Measurements from ENCODE around the gene EIPR1. TPM values are rescaled to one million over a fixed set of nuclear protein-coding genes. Genes with fewer than 3 reads are reported as not detected.

EIPR1 gene
- total and polyA plus RNA-seq, 8 donors = 4.3 to 12.5 (median 6.4) TPM

GRCh38 chr2:3189076-3189591 lies 188.5 kb downstream of the EIPR1 start:
- 89 to 90% methylated on average over 26 of the region's 26 CpGs for WGBS, 2 donors
- Histone ChIP-seq H3K36me3 (peaks cover 0 to 17% (median 0%) of the 10 kb centered on the region in 3 donors), H3K27ac (no peak overlapping the region), H3K27me3 (no peaks in the 10 kb centered on the region), H3K9me3 (no peaks in the 10 kb centered on the region), H3K4me3 (no peak overlapping the region), H3K4me1 (no peaks in the 10 kb centered on the region)
- TF ChIP-seq, protein P1, sequence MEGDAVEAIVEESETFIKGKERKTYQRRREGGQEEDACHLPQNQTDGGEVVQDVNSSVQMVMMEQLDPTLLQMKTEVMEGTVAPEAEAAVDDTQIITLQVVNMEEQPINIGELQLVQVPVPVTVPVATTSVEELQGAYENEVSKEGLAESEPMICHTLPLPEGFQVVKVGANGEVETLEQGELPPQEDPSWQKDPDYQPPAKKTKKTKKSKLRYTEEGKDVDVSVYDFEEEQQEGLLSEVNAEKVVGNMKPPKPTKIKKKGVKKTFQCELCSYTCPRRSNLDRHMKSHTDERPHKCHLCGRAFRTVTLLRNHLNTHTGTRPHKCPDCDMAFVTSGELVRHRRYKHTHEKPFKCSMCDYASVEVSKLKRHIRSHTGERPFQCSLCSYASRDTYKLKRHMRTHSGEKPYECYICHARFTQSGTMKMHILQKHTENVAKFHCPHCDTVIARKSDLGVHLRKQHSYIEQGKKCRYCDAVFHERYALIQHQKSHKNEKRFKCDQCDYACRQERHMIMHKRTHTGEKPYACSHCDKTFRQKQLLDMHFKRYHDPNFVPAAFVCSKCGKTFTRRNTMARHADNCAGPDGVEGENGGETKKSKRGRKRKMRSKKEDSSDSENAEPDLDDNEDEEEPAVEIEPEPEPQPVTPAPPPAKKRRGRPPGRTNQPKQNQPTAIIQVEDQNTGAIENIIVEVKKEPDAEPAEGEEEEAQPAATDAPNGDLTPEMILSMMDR (IDR thresholded peaks at IDR 0.05) = no peak
- intact Hi-C loops (cut with DNase I) = no loop called here
- no peak for ATAC-seq
- DNase-seq = peak in 1 of 6 donors; percentile 16
- FAIRE-seq = no peak

DNA sequence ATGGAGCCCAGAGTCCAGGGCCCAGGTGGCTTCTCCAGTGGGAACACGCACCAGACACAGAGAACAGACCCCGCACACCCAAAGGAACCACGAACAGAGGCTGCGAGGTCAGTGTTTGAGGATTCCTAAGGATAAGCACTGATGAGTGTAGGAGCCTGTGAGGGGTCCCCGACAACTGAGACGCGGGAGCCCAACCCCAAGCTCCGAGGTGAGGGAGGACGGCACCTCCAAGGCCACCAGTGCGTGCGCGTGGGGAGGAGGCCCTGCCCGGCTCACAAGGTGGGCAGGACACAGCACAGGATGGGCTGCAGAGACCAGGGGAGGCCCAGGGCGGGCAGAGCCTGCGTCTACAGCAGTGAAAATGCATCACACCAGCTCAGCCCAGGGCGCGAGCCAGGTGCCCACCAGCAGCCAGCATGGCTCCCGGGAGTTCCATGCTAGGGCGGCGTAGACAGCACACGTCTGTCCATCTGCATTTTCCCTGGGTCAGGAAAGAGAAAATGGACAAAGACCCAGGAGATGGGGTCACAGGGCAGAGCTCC lies 189.1 kb downstream of the EIPR1 start:
- H3K27ac ChIP-seq = no peak overlapping the region
- no peak for ATAC-seq
- H3K36me3 ChIP-seq = peaks cover 0 to 13% (median 0%) of the 10 kb centered on the region in 3 donors
- 96% methylated on average over 21 of the region's 21 CpGs for WGBS, 2 donors
- FAIRE-seq = no peak
- H3K4me1 ChIP-seq = no peaks in the 10 kb centered on the region
- peak in 1 of 6 donors; percentile 43 for DNase-seq
- TF ChIP-seq, protein P1 (IDR thresholded peaks at IDR 0.05) = no peak
- intact Hi-C loops (cut with DNase I) = no loop called here
- H3K4me3 ChIP-seq = no peak overlapping the region
- no peaks in the 10 kb centered on the region for H3K27me3 ChIP-seq
- H3K9me3 ChIP-seq = no peaks in the 10 kb centered on the region

DNA sequence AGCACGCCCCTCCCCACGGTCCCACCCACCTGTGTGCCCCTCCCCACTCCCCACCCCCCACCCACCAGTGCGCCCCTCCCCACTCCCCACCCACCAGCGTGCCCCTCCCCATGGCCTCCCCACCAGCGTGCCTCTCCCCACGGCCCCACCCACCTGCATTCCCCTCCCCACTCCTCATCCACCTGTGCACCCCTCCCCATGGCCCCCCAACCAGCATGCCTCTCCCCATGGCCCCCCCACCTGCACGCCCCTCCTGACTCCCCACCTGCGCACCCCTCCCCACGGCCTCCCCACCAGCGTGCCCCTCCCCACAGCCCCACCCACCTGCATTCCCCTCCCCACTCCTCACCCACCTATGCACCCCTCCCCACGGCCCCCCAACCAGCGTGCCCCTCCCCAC lies 190.2 kb downstream of the EIPR1 start:
- WGBS, 2 donors = 84 to 92% methylated on average over 10 to 12 of the region's 12 CpGs
- H3K4me1 ChIP-seq = no peaks in the 10 kb centered on the region
- H3K4me3 ChIP-seq = no peak overlapping the region
- H3K9me3 ChIP-seq = no peaks in the 10 kb centered on the region
- H3K36me3 ChIP-seq = peaks cover 0 to 7% (median 0%) of the 10 kb centered on the region in 3 donors
- H3K27me3 ChIP-seq = no peaks in the 10 kb centered on the region
- no peak overlapping the region for H3K27ac ChIP-seq
- DNase-seq (no peak), FAIRE-seq (no peak), ATAC-seq (no peak)
- intact Hi-C loops (cut with DNase I) = no loop called here
- TF ChIP-seq, protein P1 (IDR thresholded peaks at IDR 0.05) = no peak

DNA sequence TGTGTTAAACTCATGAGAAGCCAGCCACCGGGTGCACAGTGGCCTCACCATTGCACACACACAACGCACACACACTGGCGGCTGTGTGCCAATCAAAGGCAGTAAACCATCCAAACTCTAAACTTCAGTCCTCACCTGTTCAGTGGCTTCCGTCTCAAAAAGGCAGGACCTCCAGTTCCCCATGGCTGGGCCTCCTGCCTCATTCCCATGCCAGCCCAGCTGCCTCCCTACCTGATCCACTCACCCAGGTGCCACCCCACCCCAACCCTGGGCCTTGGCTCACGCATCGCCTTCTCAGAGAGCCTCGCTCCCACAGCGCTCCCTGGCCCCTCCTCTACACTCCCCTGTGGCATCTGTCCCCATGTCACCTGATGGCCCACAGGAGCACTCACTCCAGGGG lies 190.9 kb downstream of the EIPR1 start:
- no peak overlapping the region for H3K4me3 ChIP-seq
- intact Hi-C loops (cut with DNase I) = no loop called here
- peaks cover 0 to 7% (median 0%) of the 10 kb centered on the region in 3 donors for H3K36me3 ChIP-seq
- ATAC-seq = no peak
- WGBS, 2 donors = 94 to 98% methylated on average over 8 of the region's 8 CpGs
- TF ChIP-seq, protein P1 (IDR thresholded peaks at IDR 0.05) = no peak
- no peak for FAIRE-seq
- no peak overlapping the region for H3K27ac ChIP-seq
- H3K27me3 ChIP-seq = no peaks in the 10 kb centered on the region
- no peaks in the 10 kb centered on the region for H3K4me1 ChIP-seq
- no peaks in the 10 kb centered on the region for H3K9me3 ChIP-seq
- DNase-seq = peak in 1 of 6 donors; percentile 45

- DNase-seq = peak in 1 of 6 donors; percentile 23
- H3K4me3 ChIP-seq = no peak overlapping the region
- no peak for FAIRE-seq
- no peak for ATAC-seq
- H3K36me3 ChIP-seq = peaks cover 0 to 7% (median 0%) of the 10 kb centered on the region in 3 donors
- H3K27ac ChIP-seq = no peak overlapping the region
- intact Hi-C loops (cut with DNase I) = no loop called here
- no peaks in the 10 kb centered on the region for H3K27me3 ChIP-seq
- WGBS, 2 donors = 96 to 98% methylated on average over 10 of the region's 10 CpGs
- TF ChIP-seq, protein P1 (IDR thresholded peaks at IDR 0.05) = no peak
- no peaks in the 10 kb centered on the region for H3K4me1 ChIP-seq
- no peaks in the 10 kb centered on the region for H3K9me3 ChIP-seq
Observed at GRCh38 chr2:3185910-3186309, 191.7 kb downstream of the EIPR1 start.

All from pancreas (tissue), 10 donors.